Fibroblast of villous mesenchyme (primary cell): ENCODE results near the gene PIEZO2. TPM values are rescaled to one million over a fixed set of nuclear protein-coding genes. Genes with fewer than 3 reads are reported as not detected.

Experiments used
- DNase-seq: peaks from one replicate; pipeline ENCODE4 v3.0.0-alpha.2; 2010; ENCODE audit warnings: low read depth
- H3K4me3 ChIP-seq: 2 replicates; pipeline ENCODE4 v1.5.1; 2011; ENCODE audit warnings: low read depth, mild to moderate bottlenecking, low read length
- total RNA-seq: library from RNA; depleted of rRNA; stranded (reverse); fragments of >200 nt; gene quantifications from 2 replicates; pipeline ENCODE4 v1.2.3, GENCODE V29; 2012
- TF ChIP-seq, protein P1 (sequence below): IDR thresholded peaks from 2 replicates; pipeline ENCODE4 v1.5.1; 2012; ENCODE audit warnings: low read depth, mild to moderate bottlenecking, low read length; ENCODE audit not compliant: insufficient read depth

PIEZO2 gene
- total RNA-seq, 1 donor, result 1.7 TPM

DNA sequence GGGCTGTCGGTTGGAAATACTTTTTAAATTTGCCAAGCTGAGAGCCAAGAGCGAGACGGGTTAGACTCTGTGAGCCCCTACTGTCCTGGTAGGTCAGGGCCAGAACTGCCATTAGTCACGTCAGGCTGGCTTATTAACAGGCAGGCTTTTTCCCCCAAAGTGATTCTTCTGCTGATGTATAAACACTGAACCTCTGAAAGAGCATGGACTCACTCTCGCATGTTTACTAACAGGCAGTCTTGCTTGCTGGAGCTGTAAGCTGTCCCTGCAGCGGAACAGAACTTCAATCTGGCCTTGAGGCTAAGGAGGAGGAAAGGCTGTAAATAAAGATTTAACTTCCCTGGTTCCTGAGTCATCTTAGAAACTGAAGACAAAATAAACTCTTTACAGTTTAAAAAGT, 288.4 kb downstream of the PIEZO2 start:
- peak; percentile 72 for DNase-seq
- H3K4me3 ChIP-seq, result no peak overlapping the region
- TF ChIP-seq, protein P1, sequence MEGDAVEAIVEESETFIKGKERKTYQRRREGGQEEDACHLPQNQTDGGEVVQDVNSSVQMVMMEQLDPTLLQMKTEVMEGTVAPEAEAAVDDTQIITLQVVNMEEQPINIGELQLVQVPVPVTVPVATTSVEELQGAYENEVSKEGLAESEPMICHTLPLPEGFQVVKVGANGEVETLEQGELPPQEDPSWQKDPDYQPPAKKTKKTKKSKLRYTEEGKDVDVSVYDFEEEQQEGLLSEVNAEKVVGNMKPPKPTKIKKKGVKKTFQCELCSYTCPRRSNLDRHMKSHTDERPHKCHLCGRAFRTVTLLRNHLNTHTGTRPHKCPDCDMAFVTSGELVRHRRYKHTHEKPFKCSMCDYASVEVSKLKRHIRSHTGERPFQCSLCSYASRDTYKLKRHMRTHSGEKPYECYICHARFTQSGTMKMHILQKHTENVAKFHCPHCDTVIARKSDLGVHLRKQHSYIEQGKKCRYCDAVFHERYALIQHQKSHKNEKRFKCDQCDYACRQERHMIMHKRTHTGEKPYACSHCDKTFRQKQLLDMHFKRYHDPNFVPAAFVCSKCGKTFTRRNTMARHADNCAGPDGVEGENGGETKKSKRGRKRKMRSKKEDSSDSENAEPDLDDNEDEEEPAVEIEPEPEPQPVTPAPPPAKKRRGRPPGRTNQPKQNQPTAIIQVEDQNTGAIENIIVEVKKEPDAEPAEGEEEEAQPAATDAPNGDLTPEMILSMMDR, result no peak

DNA sequence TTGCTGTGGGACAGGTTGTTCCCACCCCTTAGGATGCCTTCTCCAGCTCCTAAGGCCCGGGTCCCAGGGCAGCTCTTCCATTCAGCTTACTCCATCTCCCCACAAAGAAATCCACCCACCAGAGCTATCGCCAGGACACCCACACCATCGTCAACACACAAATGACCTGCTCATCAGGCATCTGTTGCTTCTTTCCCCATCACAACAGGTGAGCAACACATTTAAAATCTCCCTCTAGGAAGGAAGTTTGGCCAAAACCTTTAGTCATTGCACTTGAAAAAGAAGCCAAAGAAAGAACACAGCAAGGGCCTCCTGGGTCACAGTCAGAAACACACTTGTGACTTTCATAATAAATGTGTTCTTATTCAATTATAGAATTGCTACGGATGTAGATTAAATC, 289.0 kb downstream of the PIEZO2 start:
- TF ChIP-seq, protein P1, result no peak
- no peak for DNase-seq
- H3K4me3 ChIP-seq, result no peak overlapping the region

DNA sequence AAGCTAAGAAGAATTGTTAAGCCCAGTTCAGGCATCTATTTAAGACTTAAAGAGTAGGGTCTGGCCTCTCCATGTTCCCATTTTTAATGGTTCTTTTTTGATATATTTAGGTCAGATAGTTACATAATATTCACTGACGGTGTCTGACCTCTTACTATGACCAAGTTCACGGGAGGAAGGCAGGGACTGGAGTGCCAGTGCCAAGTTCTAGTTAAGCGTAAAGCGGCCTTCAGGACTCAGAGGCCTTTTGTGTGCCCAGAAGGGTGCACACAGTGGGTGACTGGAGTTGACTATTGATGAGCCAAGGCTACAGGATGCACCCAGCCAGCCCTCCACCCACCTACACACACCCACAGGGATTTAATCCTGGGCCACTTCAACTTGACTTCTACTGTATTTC, 290.9 kb downstream of the PIEZO2 start:
- TF ChIP-seq, protein P1, result no peak
- H3K4me3 ChIP-seq, result no peak overlapping the region
- DNase-seq, result no peak

DNA sequence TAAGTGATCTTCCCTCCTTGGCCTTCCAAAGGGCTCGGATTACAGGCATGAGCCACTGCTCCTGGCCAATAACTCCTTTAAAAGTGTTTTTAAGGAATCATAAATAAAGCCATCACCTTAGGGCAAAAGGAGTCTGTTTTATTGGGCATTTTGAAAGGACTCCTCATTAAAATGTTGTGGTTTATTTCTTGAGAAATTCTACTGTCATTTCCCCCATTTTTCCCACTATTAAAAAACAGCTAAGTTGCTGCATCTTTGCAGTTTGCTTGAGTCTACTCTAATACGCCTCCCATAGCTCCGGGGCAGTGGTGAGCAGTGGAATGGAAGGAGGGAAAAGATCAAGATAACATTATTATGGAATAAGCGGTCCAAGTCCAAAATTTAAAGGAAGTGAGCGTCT, 293.2 kb downstream of the PIEZO2 start:
- TF ChIP-seq, protein P1, result no peak
- DNase-seq, result peak; percentile 72
- H3K4me3 ChIP-seq, result no peak overlapping the region

DNA sequence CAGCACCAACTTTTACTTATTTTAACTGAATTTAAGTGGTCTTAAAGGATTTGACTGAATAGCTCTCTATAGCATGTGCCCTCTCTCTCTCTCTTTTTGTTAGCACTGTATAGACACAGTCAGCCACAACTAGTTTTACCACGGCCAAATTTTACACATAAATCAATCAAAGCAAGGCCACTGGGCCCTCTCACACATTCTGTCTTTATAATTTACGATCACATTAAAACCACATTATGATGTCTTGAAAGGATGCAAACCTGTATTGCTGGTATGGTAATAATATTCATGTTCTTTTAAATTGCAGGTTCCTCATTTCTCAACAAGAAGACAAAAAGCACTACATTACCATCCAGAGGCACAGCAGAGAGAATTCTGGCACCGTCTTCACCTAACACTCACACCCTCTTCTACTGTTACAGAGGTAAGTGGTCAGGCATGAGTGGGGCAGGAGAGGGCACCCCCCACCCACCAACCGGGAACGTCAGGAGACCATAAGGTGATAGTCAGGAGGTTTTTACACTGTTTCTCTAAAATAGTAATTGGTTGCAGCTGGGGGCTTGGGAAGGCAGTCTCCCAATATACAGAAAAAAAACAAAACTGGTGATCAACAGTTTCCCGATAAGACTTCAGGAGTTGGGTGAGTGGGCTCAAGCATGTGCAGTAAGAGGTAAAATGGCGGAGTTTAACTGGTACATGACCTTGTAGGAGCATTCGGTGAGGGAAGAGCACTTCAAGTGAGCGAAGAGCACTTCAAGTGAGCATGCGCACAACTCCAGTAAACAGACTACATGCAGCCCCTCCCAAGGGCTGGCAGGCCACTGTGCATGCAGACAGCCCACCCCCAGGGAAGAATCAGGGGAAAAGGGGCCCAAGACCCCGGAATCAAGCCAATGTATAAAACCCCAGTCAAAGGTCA, 296.7 kb downstream of the PIEZO2 start:
- DNase-seq, result no peak
- TF ChIP-seq, protein P1, result no peak
- H3K4me3 ChIP-seq, result no peak overlapping the region

DNA sequence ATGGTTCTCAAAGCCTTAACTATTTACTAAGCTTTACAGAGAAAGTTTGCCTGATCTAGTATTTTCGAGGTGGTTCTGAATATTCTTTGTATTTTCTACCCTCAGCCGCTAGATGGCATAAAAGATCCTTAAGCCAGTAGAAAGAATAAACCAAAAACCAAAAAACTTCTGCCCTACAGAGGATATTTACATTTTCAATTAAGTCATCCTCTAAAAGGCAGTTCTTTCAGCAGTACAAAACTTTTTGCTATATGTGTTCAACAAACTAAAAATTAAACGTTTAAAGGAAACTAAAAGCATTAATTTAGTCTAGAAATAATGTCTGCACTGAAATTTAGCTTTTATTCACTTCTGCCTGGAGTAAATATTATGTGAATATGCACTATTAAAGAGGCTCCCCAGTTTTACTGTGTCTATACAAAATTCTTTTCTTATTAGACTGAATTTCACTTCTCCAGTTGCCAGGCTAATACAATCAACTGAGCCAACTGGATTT, 297.5 kb downstream of the PIEZO2 start:
- TF ChIP-seq, protein P1, result peak; percentile 76
- no peak overlapping the region for H3K4me3 ChIP-seq
- DNase-seq, result peak; percentile 80
